ENCODE data around the gene FAM185A.
"Not testable (repeated sequence)": the region's sequence is repeated elsewhere in the genome, so short reads cannot be mapped to it uniquely, and the experiment has no call there.

GRCh38 chr7:102791367-102791766, 42.6 kb downstream of the FAM185A start:
- TF ChIP-seq CTCF, POLR2A, EP300 (IDR thresholded peaks at IDR 0.05): not testable (repeated sequence)
